Thyroid gland (tissue), 4 donors: ENCODE results near the gene CCDC117. TPM values are rescaled to one million over a fixed set of nuclear protein-coding genes. Genes with fewer than 3 reads are reported as not detected.
A peak's percentile ranks its signal among the peaks of the same experiment; 100 is the strongest.
"Not testable (repeated sequence)": the region's sequence is repeated elsewhere in the genome, so short reads cannot be mapped to it uniquely, and the experiment has no call there.

ENCODE experiments used
- DNase-seq, 2 donors: peaks; one replicate each; pipeline ENCODE4 v3.0.0-alpha.2; 2019
- H3K27ac ChIP-seq, 3 donors: fragments of 200-600 bp; sonication (generic); 1 replicate in 2 of 3; 2 replicates in 1 of 3; pipeline ENCODE4 v1.5.1; 2016 to 2019; ENCODE audit warnings: mild to moderate bottlenecking in 1 of 3, moderate library complexity in 1 of 3
- H3K27me3 ChIP-seq: fragments of 200-600 bp; sonication (generic); one replicate; pipeline ENCODE4 v1.5.1; 2019
- H3K36me3 ChIP-seq, 2 donors: fragments of 200-600 bp; sonication (generic); one replicate each; pipeline ENCODE4 v1.5.1; 2016 to 2019
- H3K4me1 ChIP-seq, 2 donors: fragments of 200-600 bp; sonication (generic); one replicate each; pipeline ENCODE4 v1.5.1; 2017 to 2019
- H3K4me3 ChIP-seq, 3 donors: fragments of 200-600 bp; sonication (generic); replicated peaks in 1 of 3; 1 replicate in 2 of 3; 2 replicates in 1 of 3; pipeline ENCODE4 v1.5.1; 2016; ENCODE audit warnings: mild to moderate bottlenecking in 1 of 3
- H3K9me3 ChIP-seq: fragments of 200-600 bp; sonication (generic); one replicate; pipeline ENCODE4 v1.5.1; 2017
- POLR2A ChIP-seq, 2 donors: fragments of 450-650 bp; IDR thresholded peaks; one replicate each; pipeline ENCODE4 v1.6.1; 2017; ENCODE audit warnings: antibody characterized with exemption in 2 of 2, mild to moderate bottlenecking in 2 of 2, moderate library complexity in 1 of 2
- WGBS, 2 donors: methylation state at CpG; one replicate each; pipeline ENCODE4 v1.1.5; 2017; 5-methylcytosine and 5-hydroxymethylcytosine counted together
- intact Hi-C: fragments of 100-400 bp; cut with DNase I; formaldehyde crosslinking; loops from one replicate; pipeline ENCODE4 v1.15.1; 2023
- total RNA-seq, 4 donors: library from RNA; depleted of rRNA; stranded (reverse); fragments of >200 nt; gene quantifications; one replicate each; pipeline ENCODE4 v1.2.3, GENCODE V29; 2016
- TF ChIP-seq, protein P1 (sequence below), 6 experiments: fragments of 200-600 bp in 3 of 6; fragments of 450-650 bp in 3 of 6; sonication (generic) in 3 of 6; IDR thresholded peaks; one replicate each; pipeline ENCODE4 v1.5.1; 2016 to 2019; ENCODE audit warnings: antibody characterized with exemption in 6 of 6, mild to moderate bottlenecking in 2 of 6, inconsistent platforms in 1 of 6, moderate library complexity in 1 of 6

Gene CCDC117
- total RNA-seq, 4 donors from 2014 or later: 21.2 to 40.2 (median 26.5) TPM

DNA sequence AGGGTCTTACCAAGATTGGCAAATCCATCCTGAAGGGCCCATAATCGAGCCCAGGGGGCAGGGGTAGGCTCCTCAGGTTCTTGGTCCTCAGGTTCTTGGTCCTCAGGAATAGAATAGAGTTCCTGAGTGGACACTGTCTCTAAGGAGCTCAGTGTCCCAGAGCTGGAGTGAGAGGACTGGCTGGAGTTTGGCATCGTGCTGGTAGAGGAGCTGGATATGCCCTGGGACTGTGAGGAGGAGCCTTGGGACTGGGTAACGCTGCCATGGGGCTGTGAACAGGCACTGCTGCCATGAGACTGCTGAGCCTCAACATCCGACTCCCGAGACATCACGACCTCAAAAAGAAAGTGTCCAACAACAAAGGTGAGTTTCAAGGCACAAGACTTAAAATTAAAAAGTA, 38.1 kb upstream of the CCDC117 start:
- 63 to 74% methylated on average over 6 of the region's 6 CpGs for WGBS, 2 donors
- peaks cover 0 to 5% of the 10 kb centered on the region in 2 donors for H3K4me1 ChIP-seq
- H3K9me3 ChIP-seq: no peaks in the 10 kb centered on the region
- H3K27me3 ChIP-seq: no peaks in the 10 kb centered on the region
- TF ChIP-seq, protein P1, sequence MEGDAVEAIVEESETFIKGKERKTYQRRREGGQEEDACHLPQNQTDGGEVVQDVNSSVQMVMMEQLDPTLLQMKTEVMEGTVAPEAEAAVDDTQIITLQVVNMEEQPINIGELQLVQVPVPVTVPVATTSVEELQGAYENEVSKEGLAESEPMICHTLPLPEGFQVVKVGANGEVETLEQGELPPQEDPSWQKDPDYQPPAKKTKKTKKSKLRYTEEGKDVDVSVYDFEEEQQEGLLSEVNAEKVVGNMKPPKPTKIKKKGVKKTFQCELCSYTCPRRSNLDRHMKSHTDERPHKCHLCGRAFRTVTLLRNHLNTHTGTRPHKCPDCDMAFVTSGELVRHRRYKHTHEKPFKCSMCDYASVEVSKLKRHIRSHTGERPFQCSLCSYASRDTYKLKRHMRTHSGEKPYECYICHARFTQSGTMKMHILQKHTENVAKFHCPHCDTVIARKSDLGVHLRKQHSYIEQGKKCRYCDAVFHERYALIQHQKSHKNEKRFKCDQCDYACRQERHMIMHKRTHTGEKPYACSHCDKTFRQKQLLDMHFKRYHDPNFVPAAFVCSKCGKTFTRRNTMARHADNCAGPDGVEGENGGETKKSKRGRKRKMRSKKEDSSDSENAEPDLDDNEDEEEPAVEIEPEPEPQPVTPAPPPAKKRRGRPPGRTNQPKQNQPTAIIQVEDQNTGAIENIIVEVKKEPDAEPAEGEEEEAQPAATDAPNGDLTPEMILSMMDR (IDR thresholded peaks at IDR 0.05): no peak
- TF ChIP-seq POLR2A (IDR thresholded peaks at IDR 0.05): no peak
- H3K4me3 ChIP-seq: no peak overlapping the region
- no peaks in the 10 kb centered on the region for H3K36me3 ChIP-seq
- H3K27ac ChIP-seq: peak overlapping the region; percentile 61 to 79 (median 76)
- DNase-seq: peak; percentile 49 to 59
- intact Hi-C loops: no loop called here

DNA sequence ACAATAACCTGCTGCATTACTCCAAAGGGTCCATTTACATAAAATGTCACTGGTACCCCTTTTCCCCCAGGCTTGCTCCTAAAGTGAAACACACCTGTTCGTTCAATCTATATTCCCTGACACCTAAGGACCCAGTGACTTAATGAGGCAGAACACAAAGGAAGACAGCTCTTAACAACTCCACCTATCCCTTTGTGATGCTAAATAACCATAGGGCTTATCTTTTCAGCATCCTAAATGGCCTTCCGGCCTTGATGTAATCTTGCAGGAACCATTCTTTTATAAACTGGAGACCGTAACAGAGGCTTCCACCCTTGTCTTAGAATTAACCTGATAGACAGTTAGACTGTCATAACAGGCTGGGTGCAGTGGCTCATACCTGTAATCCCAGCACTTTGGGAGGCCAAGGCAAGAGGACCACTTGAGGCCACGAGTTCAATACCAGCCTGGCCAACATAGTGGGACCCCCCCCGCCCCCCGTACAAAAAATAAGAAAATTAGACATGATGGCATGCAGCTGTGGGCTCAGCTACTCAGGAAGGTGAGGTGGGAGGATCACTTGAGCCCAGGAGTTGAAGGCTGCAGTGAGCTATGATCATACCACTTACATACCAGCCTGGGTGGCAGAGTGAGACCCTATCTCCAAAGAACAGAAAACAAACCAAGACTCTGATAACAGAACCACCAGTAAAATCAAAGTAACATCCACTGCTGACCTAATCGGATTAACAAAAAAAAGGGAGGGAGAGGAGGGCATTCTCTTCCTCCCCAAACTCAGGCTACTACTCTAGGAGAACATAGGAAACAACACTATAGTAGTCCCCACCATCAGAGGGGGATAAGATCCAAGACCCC, 36.0 kb upstream of the CCDC117 start:
- TF ChIP-seq, protein P1 (IDR thresholded peaks at IDR 0.05): no peak
- no peak for DNase-seq
- Histone ChIP-seq H3K9me3 (no peaks in the 10 kb centered on the region), H3K36me3 (no peaks in the 10 kb centered on the region), H3K4me1 (peaks cover 4 to 9% of the 10 kb centered on the region in 2 donors), H3K4me3 (no peak overlapping the region), H3K27ac (no peak overlapping the region), H3K27me3 (no peaks in the 10 kb centered on the region)
- intact Hi-C loops: no loop called here
- 90 to 92% methylated on average over 7 of the region's 7 CpGs for WGBS, 2 donors

DNA sequence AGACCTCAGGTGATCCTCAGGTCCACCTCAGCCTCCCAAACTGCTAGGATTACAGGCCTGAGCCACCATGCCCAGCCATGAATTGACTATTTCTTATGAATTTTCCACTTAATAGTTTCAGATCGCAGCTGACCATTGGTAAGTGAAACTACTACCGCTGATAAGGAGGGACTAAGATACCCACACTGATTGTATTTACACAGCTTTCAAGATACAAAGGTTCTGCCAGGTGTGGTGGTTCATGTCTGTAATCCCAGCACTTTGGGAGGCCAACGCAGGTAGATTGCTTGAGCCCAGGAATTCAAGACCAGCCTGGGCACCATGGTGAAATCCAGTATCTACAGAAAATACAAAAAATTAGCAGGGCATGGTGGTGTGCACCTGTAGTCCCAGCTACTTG, 34.8 kb upstream of the CCDC117 start:
- Histone ChIP-seq H3K4me1 (peaks cover 5 to 10% of the 10 kb centered on the region in 2 donors), H3K27me3 (no peaks in the 10 kb centered on the region), H3K9me3 (no peaks in the 10 kb centered on the region), H3K4me3 (no peak overlapping the region), H3K27ac (no peak overlapping the region), H3K36me3 (no peaks in the 10 kb centered on the region)
- no peak for TF ChIP-seq POLR2A (IDR thresholded peaks at IDR 0.05)
- TF ChIP-seq, protein P1 (IDR thresholded peaks at IDR 0.05): no peak
- WGBS, 2 donors: 95 to 96% methylated on average over 3 of the region's 3 CpGs
- intact Hi-C loops: no loop called here
- no peak for DNase-seq

DNA sequence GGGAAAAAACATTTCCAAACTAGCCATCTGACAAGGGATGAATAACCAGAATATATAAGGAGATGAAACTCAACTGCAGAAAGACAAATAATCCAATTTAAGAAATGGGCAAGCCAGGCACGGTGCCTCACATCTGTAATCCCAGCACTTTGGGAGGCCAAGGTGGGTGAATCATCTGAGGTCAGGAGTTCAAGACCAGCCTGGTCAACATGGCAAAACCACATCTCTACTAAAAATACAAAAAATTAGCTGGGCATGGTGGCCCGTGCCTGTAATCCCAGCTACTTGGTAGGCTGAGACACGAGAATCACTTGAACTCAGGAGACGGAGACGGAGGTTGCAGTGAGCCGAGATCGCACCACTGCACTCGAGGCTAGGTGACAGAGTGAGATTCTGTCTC, 33.6 kb upstream of the CCDC117 start:
- H3K9me3 ChIP-seq, H3K27me3 ChIP-seq, H3K4me3 ChIP-seq, H3K27ac ChIP-seq, H3K36me3 ChIP-seq, DNase-seq, intact Hi-C loops: not testable (repeated sequence)
- peaks cover 14 to 17% of the 10 kb centered on the region in 2 donors for H3K4me1 ChIP-seq
- 94 to 95% methylated on average over 8 of the region's 8 CpGs for WGBS, 2 donors

DNA sequence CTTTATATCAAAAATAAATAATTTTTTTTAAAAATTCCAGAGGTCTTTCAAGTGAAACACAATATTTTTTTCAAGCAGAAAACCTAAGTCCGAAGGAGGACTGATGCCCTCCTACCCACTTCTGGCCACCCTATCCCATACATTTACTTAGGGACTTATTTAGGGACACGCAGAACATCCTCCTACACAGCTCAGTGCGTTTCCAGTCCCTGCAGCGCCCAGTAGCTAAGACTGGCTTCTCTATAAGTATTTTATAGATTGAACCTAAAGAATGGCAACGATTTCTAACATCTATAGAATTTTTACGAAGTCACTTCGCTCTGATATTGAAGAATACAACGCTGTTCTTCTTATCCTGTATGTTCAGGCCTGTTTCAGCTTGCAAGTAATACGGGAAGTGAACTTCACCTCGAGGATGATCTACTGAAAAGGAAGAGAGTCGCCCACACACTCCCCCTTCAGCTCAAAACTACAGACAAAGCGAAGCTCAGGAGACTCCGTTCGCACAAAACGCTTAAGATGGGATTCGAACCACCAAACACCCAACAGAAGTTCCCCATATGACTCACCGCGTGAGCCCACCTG, 31.2 kb upstream of the CCDC117 start:
- Histone ChIP-seq H3K4me1 (peaks cover 12 to 14% of the 10 kb centered on the region in 2 donors), H3K27me3 (no peaks in the 10 kb centered on the region), H3K9me3 (no peaks in the 10 kb centered on the region), H3K27ac (no peak overlapping the region), H3K4me3 (peak overlapping the region in 2 of 3 donors; percentile 27 to 93), H3K36me3 (peaks cover 6 to 24% of the 10 kb centered on the region in 2 donors)
- WGBS, 2 donors: 9 to 11% methylated on average over 18 of the region's 18 CpGs
- intact Hi-C loops: no loop called here
- TF ChIP-seq, protein P1 (IDR thresholded peaks at IDR 0.05): no peak
- TF ChIP-seq POLR2A (IDR thresholded peaks at IDR 0.05): no peak
- DNase-seq: no peak
